ENCODE results near the gene BCL2L12.

GRCh38 chr19:49665036-49665350 is 740 bp upstream of the BCL2L12 start:
- TF ChIP-seq POLR2A (IDR thresholded peaks at IDR 0.05): no peak
- no peak for TF ChIP-seq CTCF (IDR thresholded peaks at IDR 0.05)
- TF ChIP-seq EP300 (IDR thresholded peaks at IDR 0.05): no peak
- TF ChIP-seq POLR2AphosphoS5 (IDR thresholded peaks at IDR 0.05): no peak

Data from upper lobe of left lung (tissue), 4 donors.